Activated T-cell treated with anti-CD3 and anti-CD28 coated beads, Interleukin-2, amount 50 U/mL, for 24 hours (primary cell): Measurements from ENCODE around the gene FBXL5.

Experiments used
- DNase-seq: peaks from one replicate; pipeline ENCODE4 v3.0.0-alpha.2; 2020
- H3K27ac Mint-ChIP-seq: 2 replicates; pipeline ENCODE4 v1.8.0; 2020; ENCODE audit warnings: mild to moderate bottlenecking, mixed read lengths
- H3K27me3 Mint-ChIP-seq: 2 replicates; pipeline ENCODE4 v1.8.0; 2020; ENCODE audit warnings: mixed read lengths
- H3K36me3 Mint-ChIP-seq: 2 replicates; pipeline ENCODE4 v1.8.0; 2020; ENCODE audit warnings: low read depth, mixed read lengths
- H3K4me1 Mint-ChIP-seq: 2 replicates; pipeline ENCODE4 v1.8.0; 2020; ENCODE audit warnings: low read depth, mixed read lengths
- H3K4me3 Mint-ChIP-seq: 2 replicates; pipeline ENCODE4 v1.8.0; 2020; ENCODE audit warnings: mild to moderate bottlenecking, moderate library complexity, mixed read lengths
- H3K9me3 Mint-ChIP-seq: 2 replicates; pipeline ENCODE4 v1.8.0; 2020; ENCODE audit warnings: mixed read lengths

Gene FBXL5

GRCh38 chr4:15684498-15684897 lies 29.3 kb upstream of the FBXL5 start:
- Mint-ChIP-seq H3K27ac (no peak overlapping the region), H3K4me3 (no peak overlapping the region), H3K36me3 (peaks cover 56% of the 10 kb centered on the region), H3K4me1 (peaks cover 34% of the 10 kb centered on the region), H3K9me3 (no peaks in the 10 kb centered on the region), H3K27me3 (peaks cover 3% of the 10 kb centered on the region)
- no peak for DNase-seq

GRCh38 chr4:15683143-15683495 lies 28.0 kb upstream of the FBXL5 start:
- Mint-ChIP-seq H3K27me3 (peaks cover 3% of the 10 kb centered on the region), H3K36me3 (peaks cover 47% of the 10 kb centered on the region), H3K4me3 (no peak overlapping the region), H3K27ac (no peak overlapping the region), H3K4me1 (peaks cover 36% of the 10 kb centered on the region), H3K9me3 (no peaks in the 10 kb centered on the region)
- DNase-seq, result no peak

- H3K9me3 Mint-ChIP-seq, result no peaks in the 10 kb centered on the region
- peak overlapping the region; percentile 99 for H3K27ac Mint-ChIP-seq
- DNase-seq, result no peak
- H3K4me3 Mint-ChIP-seq, result peak overlapping the region; percentile 100
- peaks cover 38% of the 10 kb centered on the region for H3K4me1 Mint-ChIP-seq
- peaks cover 3% of the 10 kb centered on the region for H3K27me3 Mint-ChIP-seq
- peaks cover 41% of the 10 kb centered on the region for H3K36me3 Mint-ChIP-seq
Observed at GRCh38 chr4:15682242-15683142, 27.3 kb upstream of the FBXL5 start.

- peaks cover 32% of the 10 kb centered on the region for H3K36me3 Mint-ChIP-seq
- no peaks in the 10 kb centered on the region for H3K9me3 Mint-ChIP-seq
- DNase-seq, result peak; percentile 99
- H3K4me1 Mint-ChIP-seq, result peaks cover 38% of the 10 kb centered on the region
- H3K27ac Mint-ChIP-seq, result peak within 1 kb of the TSS; percentile 99
- peak within 1 kb of the TSS; percentile 100 for H3K4me3 Mint-ChIP-seq
- peaks cover 3% of the 10 kb centered on the region for H3K27me3 Mint-ChIP-seq
Observed at GRCh38 chr4:15681372-15682241, 26.4 kb upstream of the FBXL5 start, which contains the start of gene FAM200B. FAM200B (plus strand) TSS chr4:15681827; CDS start chr4:15686978, 5,151 bp downstream.

- Mint-ChIP-seq H3K27ac (peak overlapping the region; percentile 99), H3K36me3 (peaks cover 26% of the 10 kb centered on the region), H3K4me1 (peaks cover 35% of the 10 kb centered on the region), H3K4me3 (peak overlapping the region; percentile 100), H3K9me3 (no peaks in the 10 kb centered on the region), H3K27me3 (peaks cover 3% of the 10 kb centered on the region)
- DNase-seq, result no peak
Observed at GRCh38 chr4:15681067-15681371, 25.9 kb upstream of the FBXL5 start.

GRCh38 chr4:15677507-15677988 lies 22.4 kb upstream of the FBXL5 start:
- H3K4me1 Mint-ChIP-seq, result peaks cover 13% of the 10 kb centered on the region
- peaks cover 3% of the 10 kb centered on the region for H3K27me3 Mint-ChIP-seq
- H3K9me3 Mint-ChIP-seq, result no peaks in the 10 kb centered on the region
- DNase-seq, result no peak
- no peak overlapping the region for H3K4me3 Mint-ChIP-seq
- H3K27ac Mint-ChIP-seq, result no peak overlapping the region
- H3K36me3 Mint-ChIP-seq, result peaks cover 18% of the 10 kb centered on the region

- H3K27me3 Mint-ChIP-seq, result peaks cover 3% of the 10 kb centered on the region
- H3K4me1 Mint-ChIP-seq, result peaks cover 11% of the 10 kb centered on the region
- no peaks in the 10 kb centered on the region for H3K9me3 Mint-ChIP-seq
- no peak for DNase-seq
- H3K36me3 Mint-ChIP-seq, result peaks cover 15% of the 10 kb centered on the region
- H3K27ac Mint-ChIP-seq, result no peak overlapping the region
- no peak overlapping the region for H3K4me3 Mint-ChIP-seq
Observed at GRCh38 chr4:15676899-15677298, 21.7 kb upstream of the FBXL5 start.

GRCh38 chr4:15676039-15676438 lies 20.9 kb upstream of the FBXL5 start:
- H3K27me3 Mint-ChIP-seq, result peaks cover 3% of the 10 kb centered on the region
- peaks cover 7% of the 10 kb centered on the region for H3K36me3 Mint-ChIP-seq
- peaks cover 11% of the 10 kb centered on the region for H3K4me1 Mint-ChIP-seq
- DNase-seq, result no peak
- H3K9me3 Mint-ChIP-seq, result no peaks in the 10 kb centered on the region
- no peak overlapping the region for H3K4me3 Mint-ChIP-seq
- no peak overlapping the region for H3K27ac Mint-ChIP-seq

- H3K9me3 Mint-ChIP-seq, result no peaks in the 10 kb centered on the region
- peaks cover 3% of the 10 kb centered on the region for H3K27me3 Mint-ChIP-seq
- H3K27ac Mint-ChIP-seq, result no peak overlapping the region
- no peak for DNase-seq
- peaks cover 11% of the 10 kb centered on the region for H3K4me1 Mint-ChIP-seq
- H3K36me3 Mint-ChIP-seq, result peaks cover 6% of the 10 kb centered on the region
- H3K4me3 Mint-ChIP-seq, result no peak overlapping the region
Observed at GRCh38 chr4:15675356-15675755, 20.2 kb upstream of the FBXL5 start.

GRCh38 chr4:15674926-15675325 lies 19.8 kb upstream of the FBXL5 start:
- Mint-ChIP-seq H3K27ac (no peak overlapping the region), H3K36me3 (peaks cover 4% of the 10 kb centered on the region), H3K4me3 (no peak overlapping the region), H3K4me1 (peaks cover 8% of the 10 kb centered on the region), H3K27me3 (peaks cover 3% of the 10 kb centered on the region), H3K9me3 (no peaks in the 10 kb centered on the region)
- DNase-seq, result no peak

- Mint-ChIP-seq H3K27me3 (no peaks in the 10 kb centered on the region), H3K27ac (no peak overlapping the region), H3K4me3 (no peak overlapping the region), H3K4me1 (peaks cover 4% of the 10 kb centered on the region), H3K9me3 (no peaks in the 10 kb centered on the region), H3K36me3 (no peaks in the 10 kb centered on the region)
- no peak for DNase-seq
Observed at GRCh38 chr4:15674046-15674445, 18.9 kb upstream of the FBXL5 start.

GRCh38 chr4:15673337-15673736 lies 18.2 kb upstream of the FBXL5 start:
- no peak overlapping the region for H3K27ac Mint-ChIP-seq
- H3K27me3 Mint-ChIP-seq, result no peaks in the 10 kb centered on the region
- H3K9me3 Mint-ChIP-seq, result no peaks in the 10 kb centered on the region
- no peak for DNase-seq
- H3K4me3 Mint-ChIP-seq, result no peak overlapping the region
- no peaks in the 10 kb centered on the region for H3K36me3 Mint-ChIP-seq
- peaks cover 2% of the 10 kb centered on the region for H3K4me1 Mint-ChIP-seq

- H3K9me3 Mint-ChIP-seq, result no peaks in the 10 kb centered on the region
- no peak overlapping the region for H3K27ac Mint-ChIP-seq
- H3K27me3 Mint-ChIP-seq, result no peaks in the 10 kb centered on the region
- peaks cover 3% of the 10 kb centered on the region for H3K36me3 Mint-ChIP-seq
- no peak overlapping the region for H3K4me3 Mint-ChIP-seq
- no peaks in the 10 kb centered on the region for H3K4me1 Mint-ChIP-seq
- no peak for DNase-seq
Observed at GRCh38 chr4:15672101-15672500, 16.9 kb upstream of the FBXL5 start.

GRCh38 chr4:15670576-15670975 lies 15.4 kb upstream of the FBXL5 start:
- Mint-ChIP-seq H3K9me3 (no peaks in the 10 kb centered on the region), H3K4me3 (no peak overlapping the region), H3K4me1 (peaks cover 8% of the 10 kb centered on the region), H3K36me3 (peaks cover 12% of the 10 kb centered on the region), H3K27ac (no peak overlapping the region), H3K27me3 (no peaks in the 10 kb centered on the region)
- no peak for DNase-seq
